ENCODE data around the gene SH3D19. TPM values are rescaled to one million over a fixed set of nuclear protein-coding genes. Genes with fewer than 3 reads are reported as not detected.

The SH3D19 gene
- polyA plus RNA-seq, 3 donors: not detected

GRCh38 chr4:151107063-151107462 is 218.3 kb downstream of the SH3D19 start:
- no peak for DNase-seq
- Histone ChIP-seq H3K27me3 (ENCODE audit: control insufficient read depth in 2 of 2, insufficient read depth in 2 of 2, low read length in 2 of 2) (no peaks in the 10 kb centered on the region), H3K27ac (ENCODE audit: low read depth in 1 of 2, low read length in 2 of 2) (peak overlapping the region in 1 of 2 donors; percentile 56), H3K36me3 (replicated peaks in 1 of 2; ENCODE audit: control insufficient read depth in 1 of 2, insufficient read depth in 2 of 2, low read length in 2 of 2) (peaks cover 58 to 84% of the 10 kb centered on the region in 2 donors), H3K9me3 (replicated peaks in 1 of 2; ENCODE audit: control insufficient read depth in 1 of 2, insufficient read depth in 1 of 2, low read length in 2 of 2) (no peaks in the 10 kb centered on the region), H4K20me1 (ENCODE audit: insufficient read depth, low read length) (peaks cover 61% of the 10 kb centered on the region), H3K4me3 (replicated peaks in 1 of 3; ENCODE audit: low read depth in 2 of 3, low read length in 3 of 3) (no peak overlapping the region), H2AFZ (ENCODE audit: insufficient read depth, low read depth, low read length, poor library complexity, severe bottlenecking) (no peak overlapping the region), H3K79me2 (ENCODE audit: insufficient read depth, low read length) (peaks cover 15% of the 10 kb centered on the region), H3K9ac (ENCODE audit: insufficient read depth, low read length, poor library complexity, severe bottlenecking) (no peak overlapping the region), H3K4me2 (replicated peaks; ENCODE audit: extremely low read depth, low read length, poor library complexity, severe bottlenecking) (no peak overlapping the region), H3K4me1 (ENCODE audit: control insufficient read depth in 1 of 2, insufficient read depth in 2 of 2, low read length in 2 of 2) (no peaks in the 10 kb centered on the region)
- Mint-ChIP-seq H3K4me3 (no peak overlapping the region), H3K36me3 (peaks cover 50 to 74% of the 10 kb centered on the region in 2 donors), H3K9me3 (no peaks in the 10 kb centered on the region), H3K4me1 (no peaks in the 10 kb centered on the region), H3K27me3 (ENCODE audit: low read depth in 3 of 3) (no peaks in the 10 kb centered on the region), H3K27ac (peak overlapping the region in 3 of 7 donors; percentile 21 to 68 (median 66))
- TF ChIP-seq CTCF (IDR thresholded peaks at IDR 0.05): no peak
- intact Hi-C loops (cut with micrococcal nuclease): no loop called here
- WGBS (ENCODE audit: insufficient coverage): 100% methylated on average over 3 of the region's 3 CpGs

- no peak overlapping the region for H3K4me3 Mint-ChIP-seq
- Histone ChIP-seq H3K27ac (ENCODE audit: low read depth in 1 of 2, low read length in 2 of 2) (no peak overlapping the region), H2AFZ (ENCODE audit: insufficient read depth, low read depth, low read length, poor library complexity, severe bottlenecking) (no peak overlapping the region), H3K4me1 (ENCODE audit: control insufficient read depth in 1 of 2, insufficient read depth in 2 of 2, low read length in 2 of 2) (peaks cover 9 to 10% of the 10 kb centered on the region in 2 donors), H3K27me3 (ENCODE audit: control insufficient read depth in 2 of 2, insufficient read depth in 2 of 2, low read length in 2 of 2) (no peaks in the 10 kb centered on the region), H3K9ac (ENCODE audit: insufficient read depth, low read length, poor library complexity, severe bottlenecking) (no peak overlapping the region), H3K4me2 (replicated peaks; ENCODE audit: extremely low read depth, low read length, poor library complexity, severe bottlenecking) (no peak overlapping the region), H3K79me2 (ENCODE audit: insufficient read depth, low read length) (peaks cover 30% of the 10 kb centered on the region), H4K20me1 (ENCODE audit: insufficient read depth, low read length) (peaks cover 77% of the 10 kb centered on the region), H3K36me3 (replicated peaks in 1 of 2; ENCODE audit: control insufficient read depth in 1 of 2, insufficient read depth in 2 of 2, low read length in 2 of 2) (peaks cover 60 to 89% of the 10 kb centered on the region in 2 donors), H3K4me3 (replicated peaks in 1 of 3; ENCODE audit: low read depth in 2 of 3, low read length in 3 of 3) (no peak overlapping the region), H3K9me3 (replicated peaks in 1 of 2; ENCODE audit: control insufficient read depth in 1 of 2, insufficient read depth in 1 of 2, low read length in 2 of 2) (no peaks in the 10 kb centered on the region)
- intact Hi-C loops (cut with micrococcal nuclease): no loop called here
- WGBS (ENCODE audit: insufficient coverage): 100% methylated on average over 2 of the region's 5 CpGs
- peak overlapping the region in 3 of 7 donors; percentile 22 to 48 (median 42) for H3K27ac Mint-ChIP-seq
- peaks cover 12% of the 10 kb centered on the region for H3K4me1 Mint-ChIP-seq
- TF ChIP-seq CTCF (IDR thresholded peaks at IDR 0.05): no peak
- H3K27me3 Mint-ChIP-seq (ENCODE audit: low read depth in 3 of 3): no peaks in the 10 kb centered on the region
- no peaks in the 10 kb centered on the region for H3K9me3 Mint-ChIP-seq
- no peak for DNase-seq
- H3K36me3 Mint-ChIP-seq: peaks cover 61 to 85% of the 10 kb centered on the region in 2 donors
Measured at GRCh38 chr4:151105454-151106032, 219.9 kb downstream of the SH3D19 start.

All from CD14-positive monocyte (primary cell).